Activated CD4-positive, alpha-beta T cell treated with anti-CD3 and anti-CD28 coated beads, Interleukin-2, amount 10 ng/mL, durations not matched to agents 7 days and 5 days (primary cell): Measurements from ENCODE around the gene GSPT1. TPM values are rescaled to one million over a fixed set of nuclear protein-coding genes. Genes with fewer than 3 reads are reported as not detected.
"Not testable (repeated sequence)": the region's sequence is repeated elsewhere in the genome, so short reads cannot be mapped to it uniquely, and the experiment has no call there.

ENCODE experiments used
- CTCF ChIA-PET: fragments of 350-600 bp; sonication (Branson Sonifier 250); formaldehyde crosslinking; loops from one replicate; lab custom pipeline; 2021; ENCODE audit warnings: antibody characterized with exemption; lab: Charles Lee
- POLR2A ChIA-PET: fragments of 350-600 bp; sonication (Branson Sonifier 250); formaldehyde crosslinking; loops from one replicate; lab custom pipeline; 2021; ENCODE audit warnings: antibody characterized with exemption; lab: Charles Lee
- DNase-seq: peaks from one replicate; pipeline ENCODE4 v3.0.0-alpha.2; 2020
- H3K27ac Mint-ChIP-seq: one replicate; pipeline ENCODE4 v1.8.0; 2021; ENCODE audit warnings: mild to moderate bottlenecking, moderate library complexity, mixed read lengths
- H3K27me3 Mint-ChIP-seq: one replicate; pipeline ENCODE4 v1.8.0; 2021; ENCODE audit warnings: mixed read lengths
- H3K36me3 Mint-ChIP-seq: one replicate; pipeline ENCODE4 v1.8.0; 2021; ENCODE audit warnings: low read depth, mixed read lengths
- H3K4me1 Mint-ChIP-seq: one replicate; pipeline ENCODE4 v1.8.0; 2021; ENCODE audit warnings: mixed read lengths
- H3K4me3 Mint-ChIP-seq: one replicate; pipeline ENCODE4 v1.8.0; 2021; ENCODE audit warnings: mild to moderate bottlenecking, moderate library complexity, mixed read lengths
- H3K9me3 Mint-ChIP-seq: one replicate; pipeline ENCODE4 v1.8.0; 2021; ENCODE audit warnings: mixed read lengths
- total RNA-seq, 2 experiments: library from RNA; stranded (reverse); gene quantifications; one replicate each; pipeline ENCODE4 v1.2.3, GENCODE V29; 2021

Gene GSPT1
- total RNA-seq, 2 experiments from 2014 or later = 110 to 126 TPM

- CTCF ChIA-PET = no interaction called here
- POLR2A ChIA-PET = no interaction called here
- peaks cover 31% of the 10 kb centered on the region for H3K36me3 Mint-ChIP-seq
- no peak overlapping the region for H3K27ac Mint-ChIP-seq
- no peaks in the 10 kb centered on the region for H3K27me3 Mint-ChIP-seq
- H3K4me1 Mint-ChIP-seq = no peaks in the 10 kb centered on the region
- no peaks in the 10 kb centered on the region for H3K9me3 Mint-ChIP-seq
- no peak for DNase-seq
- H3K4me3 Mint-ChIP-seq = no peak overlapping the region
These were observed 79.0 kb downstream of the GSPT1 start for GRCh38 chr16:11836650-11837244.

GRCh38 chr16:11835891-11836649 lies 79.7 kb downstream of the GSPT1 start:
- CTCF ChIA-PET = interaction anchor here (2.3 kb wide), 1 partner anchor 39 kb away, joined by 8 read pairs; the partner anchor contains the start of gene ZC3H7A
- Mint-ChIP-seq H3K36me3 (peaks cover 27% of the 10 kb centered on the region), H3K9me3 (no peaks in the 10 kb centered on the region), H3K4me1 (no peaks in the 10 kb centered on the region), H3K4me3 (no peak overlapping the region), H3K27ac (no peak overlapping the region), H3K27me3 (no peaks in the 10 kb centered on the region)
- no peak for DNase-seq
- POLR2A ChIA-PET = no interaction called here

GRCh38 chr16:11835309-11835708 lies 80.4 kb downstream of the GSPT1 start:
- Mint-ChIP-seq H3K4me3 (no peak overlapping the region), H3K27me3 (no peaks in the 10 kb centered on the region), H3K4me1 (no peaks in the 10 kb centered on the region), H3K9me3 (no peaks in the 10 kb centered on the region), H3K36me3 (peaks cover 26% of the 10 kb centered on the region), H3K27ac (no peak overlapping the region)
- CTCF ChIA-PET = interaction anchor here (2.3 kb wide), 1 partner anchor 38 kb away, joined by 8 read pairs; the partner anchor contains the start of gene ZC3H7A
- POLR2A ChIA-PET = no interaction called here
- no peak for DNase-seq

GRCh38 chr16:11833951-11834695 lies 81.6 kb downstream of the GSPT1 start:
- ChIA-PET CTCF (interaction anchor here (2.3 kb wide), 1 partner anchor 37 kb away, joined by 8 read pairs; the partner anchor contains the start of gene ZC3H7A), POLR2A (no interaction called here)
- Mint-ChIP-seq H3K4me1 (no peaks in the 10 kb centered on the region), H3K27ac (no peak overlapping the region), H3K36me3 (peaks cover 16% of the 10 kb centered on the region), H3K4me3 (no peak overlapping the region), H3K9me3 (no peaks in the 10 kb centered on the region), H3K27me3 (no peaks in the 10 kb centered on the region)
- no peak for DNase-seq

GRCh38 chr16:11828696-11829095 lies 87.1 kb downstream of the GSPT1 start:
- ChIA-PET POLR2A (no interaction called here), CTCF (no interaction called here)
- Mint-ChIP-seq H3K27me3 (no peaks in the 10 kb centered on the region), H3K4me3 (no peak overlapping the region), H3K27ac (no peak overlapping the region), H3K36me3 (no peaks in the 10 kb centered on the region), H3K9me3 (no peaks in the 10 kb centered on the region), H3K4me1 (no peaks in the 10 kb centered on the region)
- no peak for DNase-seq

- H3K4me3 Mint-ChIP-seq, H3K36me3 Mint-ChIP-seq, H3K4me1 Mint-ChIP-seq, H3K27me3 Mint-ChIP-seq, H3K9me3 Mint-ChIP-seq, DNase-seq, POLR2A ChIA-PET, H3K27ac Mint-ChIP-seq: not testable (repeated sequence)
- CTCF ChIA-PET = interaction anchor here (0.7 to 0.9 kb wide), 3 partner anchors 52 to 725 kb away, joined by 3 read pairs; no protein-coding TSS in a partner anchor
These were observed 90.1 kb downstream of the GSPT1 start for GRCh38 chr16:11825520-11826165.

- Mint-ChIP-seq H3K4me1 (no peaks in the 10 kb centered on the region), H3K36me3 (no peaks in the 10 kb centered on the region), H3K9me3 (no peaks in the 10 kb centered on the region), H3K27me3 (no peaks in the 10 kb centered on the region), H3K27ac (no peak overlapping the region), H3K4me3 (no peak overlapping the region)
- CTCF ChIA-PET = interaction anchor here (0.7 to 0.9 kb wide), 4 partner anchors 16 to 726 kb away, joined by 3 to 7 read pairs (median 4); no protein-coding TSS in a partner anchor
- DNase-seq = no peak
- POLR2A ChIA-PET = no interaction called here
These were observed 91.4 kb downstream of the GSPT1 start for GRCh38 chr16:11824362-11824761.

GRCh38 chr16:11823645-11824044 lies 92.1 kb downstream of the GSPT1 start:
- DNase-seq, POLR2A ChIA-PET, H3K9me3 Mint-ChIP-seq, H3K4me1 Mint-ChIP-seq, H3K27me3 Mint-ChIP-seq, H3K27ac Mint-ChIP-seq, H3K4me3 Mint-ChIP-seq, H3K36me3 Mint-ChIP-seq: not testable (repeated sequence)
- CTCF ChIA-PET = interaction anchor here (0.9 kb wide), 1 partner anchor 49 kb away, joined by 4 read pairs; no protein-coding TSS in a partner anchor

- ChIA-PET POLR2A (no interaction called here), CTCF (interaction anchor here (0.6 kb wide), 2 partner anchors 365 to 1173 kb away, joined by 3 read pairs; no protein-coding TSS in a partner anchor)
- no peaks in the 10 kb centered on the region for H3K4me1 Mint-ChIP-seq
- H3K36me3 Mint-ChIP-seq = no peaks in the 10 kb centered on the region
- no peak overlapping the region for H3K27ac Mint-ChIP-seq
- no peak overlapping the region for H3K4me3 Mint-ChIP-seq
- no peaks in the 10 kb centered on the region for H3K9me3 Mint-ChIP-seq
- no peaks in the 10 kb centered on the region for H3K27me3 Mint-ChIP-seq
- no peak for DNase-seq
These were observed 96.0 kb downstream of the GSPT1 start for GRCh38 chr16:11819798-11820197.

- H3K4me1 Mint-ChIP-seq, CTCF ChIA-PET, H3K27me3 Mint-ChIP-seq, H3K4me3 Mint-ChIP-seq, DNase-seq, H3K9me3 Mint-ChIP-seq, POLR2A ChIA-PET, H3K36me3 Mint-ChIP-seq, H3K27ac Mint-ChIP-seq: not testable (repeated sequence)
These were observed 96.8 kb downstream of the GSPT1 start for GRCh38 chr16:11818970-11819369.
